ENCODE data around the gene C1QB.

Gene C1QB

GRCh38 chr1:22708777-22709176, 55.7 kb downstream of the C1QB start:
- in situ Hi-C loops (cut with MboI; ENCODE audit: low pct_unique_long_range_greater_than_20kb, low sequenced_read_pairs, unreplicated experiment): loop anchor here (25.0 kb wide), 1 partner anchor 179 kb away; no protein-coding TSS in a partner anchor
- TF ChIP-seq, protein P1, sequence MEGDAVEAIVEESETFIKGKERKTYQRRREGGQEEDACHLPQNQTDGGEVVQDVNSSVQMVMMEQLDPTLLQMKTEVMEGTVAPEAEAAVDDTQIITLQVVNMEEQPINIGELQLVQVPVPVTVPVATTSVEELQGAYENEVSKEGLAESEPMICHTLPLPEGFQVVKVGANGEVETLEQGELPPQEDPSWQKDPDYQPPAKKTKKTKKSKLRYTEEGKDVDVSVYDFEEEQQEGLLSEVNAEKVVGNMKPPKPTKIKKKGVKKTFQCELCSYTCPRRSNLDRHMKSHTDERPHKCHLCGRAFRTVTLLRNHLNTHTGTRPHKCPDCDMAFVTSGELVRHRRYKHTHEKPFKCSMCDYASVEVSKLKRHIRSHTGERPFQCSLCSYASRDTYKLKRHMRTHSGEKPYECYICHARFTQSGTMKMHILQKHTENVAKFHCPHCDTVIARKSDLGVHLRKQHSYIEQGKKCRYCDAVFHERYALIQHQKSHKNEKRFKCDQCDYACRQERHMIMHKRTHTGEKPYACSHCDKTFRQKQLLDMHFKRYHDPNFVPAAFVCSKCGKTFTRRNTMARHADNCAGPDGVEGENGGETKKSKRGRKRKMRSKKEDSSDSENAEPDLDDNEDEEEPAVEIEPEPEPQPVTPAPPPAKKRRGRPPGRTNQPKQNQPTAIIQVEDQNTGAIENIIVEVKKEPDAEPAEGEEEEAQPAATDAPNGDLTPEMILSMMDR (IDR thresholded peaks at IDR 0.05; ENCODE audit: extremely low read depth, insufficient read depth, missing control alignments): no peak
- no peak for DNase-seq (ENCODE audit: low spot score)

GRCh38 chr1:22709227-22709626, 56.2 kb downstream of the C1QB start:
- TF ChIP-seq, protein P1 (IDR thresholded peaks at IDR 0.05; ENCODE audit: extremely low read depth, insufficient read depth, missing control alignments): no peak
- in situ Hi-C loops (cut with MboI; ENCODE audit: low pct_unique_long_range_greater_than_20kb, low sequenced_read_pairs, unreplicated experiment): loop anchor here (25.0 kb wide), 1 partner anchor 178 kb away; no protein-coding TSS in a partner anchor
- DNase-seq (ENCODE audit: low spot score): no peak

GRCh38 chr1:22709891-22710700, 57.1 kb downstream of the C1QB start:
- in situ Hi-C loops (cut with MboI; ENCODE audit: low pct_unique_long_range_greater_than_20kb, low sequenced_read_pairs, unreplicated experiment): loop anchor here (25.0 kb wide), 1 partner anchor 177 kb away; no protein-coding TSS in a partner anchor
- TF ChIP-seq, protein P1 (IDR thresholded peaks at IDR 0.05; ENCODE audit: extremely low read depth, insufficient read depth, missing control alignments): no peak
- peak; percentile 64 for DNase-seq (ENCODE audit: low spot score)

DNA sequence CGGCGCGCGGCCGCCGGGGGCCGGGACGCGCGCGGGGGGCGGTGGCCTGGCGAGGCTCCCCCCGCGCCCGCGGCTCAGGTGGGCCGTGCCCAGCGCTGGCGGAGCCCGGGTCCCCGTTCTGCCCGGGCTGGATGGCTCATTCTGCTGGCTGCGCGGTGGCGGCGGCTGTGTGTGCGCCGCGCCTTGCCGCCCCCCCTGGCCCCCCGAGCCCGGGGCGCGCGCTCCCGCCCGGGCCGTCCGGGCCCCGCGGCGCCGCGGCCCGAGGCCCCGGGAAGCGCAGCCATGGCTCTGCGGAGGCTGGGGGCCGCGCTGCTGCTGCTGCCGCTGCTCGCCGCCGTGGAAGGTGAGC, 57.6 kb downstream of the C1QB start, which contains the start of gene EPHB2:
EPHB2 (plus strand) TSS at position 139 of the 349 bp plus-strand sequence; CDS start at position 283, 144 bp downstream.
- TF ChIP-seq, protein P1 (IDR thresholded peaks at IDR 0.05; ENCODE audit: extremely low read depth, insufficient read depth, missing control alignments): no peak
- peak; percentile 72 for DNase-seq (ENCODE audit: low spot score)
- in situ Hi-C loops (cut with MboI; ENCODE audit: low pct_unique_long_range_greater_than_20kb, low sequenced_read_pairs, unreplicated experiment): loop anchor here (25.0 kb wide), 1 partner anchor 177 kb away; no protein-coding TSS in a partner anchor

DNA sequence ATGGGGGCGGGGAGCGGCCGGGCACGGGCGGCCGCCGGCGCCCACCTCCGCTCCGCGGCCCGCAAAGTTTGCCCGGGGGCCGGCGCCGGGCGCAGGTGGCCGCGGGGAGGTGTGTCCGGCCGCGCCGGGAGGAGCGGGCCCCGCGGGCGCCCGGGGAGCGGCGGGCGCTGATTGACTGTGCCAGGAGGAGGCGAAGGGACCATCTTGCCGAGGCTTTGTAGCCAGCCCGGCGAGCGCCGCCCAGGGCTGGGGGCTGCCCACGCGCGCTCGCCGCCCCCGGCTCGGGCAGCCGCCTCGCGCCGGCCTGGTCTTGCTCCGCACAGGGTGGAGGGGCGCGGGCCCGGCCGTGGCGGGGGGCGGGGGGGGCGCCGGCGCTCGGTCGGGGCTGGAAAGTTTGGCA, 58.0 kb downstream of the C1QB start:
- TF ChIP-seq, protein P1 (IDR thresholded peaks at IDR 0.05; ENCODE audit: extremely low read depth, insufficient read depth, missing control alignments): no peak
- in situ Hi-C loops (cut with MboI; ENCODE audit: low pct_unique_long_range_greater_than_20kb, low sequenced_read_pairs, unreplicated experiment): loop anchor here (25.0 kb wide), 1 partner anchor 176 kb away; no protein-coding TSS in a partner anchor
- peak; percentile 50 for DNase-seq (ENCODE audit: low spot score)

All from GM13977 (cell line).